ENCODE data around the gene C1orf159.

GRCh38 chr1:1058088-1058905 is 57.6 kb downstream of the C1orf159 start:
- TF ChIP-seq CTCF (IDR thresholded peaks at IDR 0.05; ENCODE audit: insufficient read depth, low read length, poor library complexity, severe bottlenecking) (no peak), EZH2phosphoT487 (conservative IDR thresholded peaks at IDR 0.05; ENCODE audit: low read length) (no peak)
